Stimulated activated CD8-positive, alpha-beta memory T cell treated with anti-CD3 and anti-CD28 coated beads, Interleukin-4, amount 100 ng/mL, for 24 hours (primary cell): ENCODE measurements around the gene RALGDS.
A peak's percentile ranks its signal among the peaks of the same experiment; 100 is the strongest.

ENCODE experiments used
- DNase-seq: peaks from one replicate; pipeline ENCODE4 v3.0.0-alpha.2; 2020; ENCODE audit warnings: low read depth

Gene RALGDS

GRCh38 chr9:133134388-133135145, 13.5 kb upstream of the RALGDS start:
- DNase-seq = no peak

- peak; percentile 68 for DNase-seq
Observed at GRCh38 chr9:133133681-133134387, 12.8 kb upstream of the RALGDS start.

GRCh38 chr9:133132174-133132573, 11.1 kb upstream of the RALGDS start:
- no peak for DNase-seq

GRCh38 chr9:133131506-133131905, 10.5 kb upstream of the RALGDS start:
- DNase-seq = no peak

- no peak for DNase-seq
Observed at GRCh38 chr9:133130685-133131244, 9.7 kb upstream of the RALGDS start.

GRCh38 chr9:133129001-133129795, 8.2 kb upstream of the RALGDS start:
- no peak for DNase-seq

GRCh38 chr9:133128152-133128551, 7.1 kb upstream of the RALGDS start:
- DNase-seq = no peak

- DNase-seq = no peak
Observed at GRCh38 chr9:133127340-133127981, 6.4 kb upstream of the RALGDS start.

- no peak for DNase-seq
Observed at GRCh38 chr9:133126697-133127339, 5.8 kb upstream of the RALGDS start.

- no peak for DNase-seq
Observed at GRCh38 chr9:133125941-133126696, 5.1 kb upstream of the RALGDS start.

- DNase-seq = no peak
Observed at GRCh38 chr9:133124907-133125275, 3.9 kb upstream of the RALGDS start.

GRCh38 chr9:133124123-133124906, 3.3 kb upstream of the RALGDS start:
- DNase-seq = no peak

- DNase-seq = no peak
Observed at GRCh38 chr9:133122935-133123611, 2.0 kb upstream of the RALGDS start.

GRCh38 chr9:133122605-133122934, 1.5 kb upstream of the RALGDS start:
- DNase-seq = no peak

GRCh38 chr9:133121915-133122550, 993 bp upstream of the RALGDS start:
- DNase-seq = no peak

GRCh38 chr9:133120501-133121197, 391 bp downstream of the RALGDS start:
- DNase-seq = no peak

- DNase-seq = no peak
Observed at GRCh38 chr9:133119846-133120500, 1.1 kb downstream of the RALGDS start.
